Ovary (tissue), 3 donors: ENCODE measurements around the gene IGDCC3.

Experiments used
- EP300 ChIP-seq: sonication (generic); formaldehyde crosslinking; IDR thresholded peaks from one replicate; pipeline ENCODE4 v1.6.1; 2017; ENCODE audit warnings: antibody characterized with exemption
- TF ChIP-seq, protein P1 (sequence below), 3 donors: fragments of 450-650 bp in 2 of 3; fragments of 200-600 bp in 1 of 3; IDR thresholded peaks; one replicate each; pipeline versions ENCODE4 v1.5.1 to v1.8.0; 2016 to 2022; ENCODE audit warnings: antibody characterized with exemption in 3 of 3, mild to moderate bottlenecking in 1 of 3
- donor health status: DM: no; HTN: no; CAD: no.

DNA sequence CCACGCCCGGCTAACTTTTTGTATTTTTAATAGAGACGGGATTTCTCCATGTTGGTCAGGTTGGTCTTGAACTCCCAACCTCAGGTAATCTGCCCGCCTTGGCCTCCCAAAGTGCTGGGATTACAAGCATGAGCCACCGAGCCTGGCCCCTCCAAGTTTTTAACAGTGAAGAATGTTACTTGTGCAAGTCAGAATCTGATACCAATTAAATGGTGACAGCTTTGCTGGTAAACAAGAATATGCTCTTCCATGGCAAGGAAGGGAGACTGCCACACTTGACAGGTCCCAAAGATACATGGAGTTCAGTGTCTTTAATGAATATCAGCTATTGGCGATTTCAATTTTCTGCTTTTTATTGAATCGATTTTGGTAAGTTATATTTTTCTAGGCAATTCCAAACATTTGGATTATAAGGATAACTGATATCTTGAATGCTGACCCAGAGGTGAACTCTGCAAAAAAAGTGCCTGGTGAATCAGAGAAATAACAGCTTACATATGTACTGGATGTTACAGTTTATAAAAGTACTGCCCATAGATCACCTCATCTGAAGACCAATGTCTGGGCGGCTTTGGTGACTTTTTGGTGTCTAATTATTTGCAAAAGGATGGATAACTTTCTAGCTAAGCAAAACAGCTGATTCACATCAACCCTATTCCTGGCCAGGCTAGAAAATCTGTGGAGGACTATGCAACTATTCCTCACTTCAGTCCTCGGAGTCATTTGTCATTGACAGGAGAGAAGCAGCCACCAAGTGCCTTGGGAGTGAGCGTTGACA lies 92.3 kb downstream of the IGDCC3 start:
- TF ChIP-seq, protein P1, sequence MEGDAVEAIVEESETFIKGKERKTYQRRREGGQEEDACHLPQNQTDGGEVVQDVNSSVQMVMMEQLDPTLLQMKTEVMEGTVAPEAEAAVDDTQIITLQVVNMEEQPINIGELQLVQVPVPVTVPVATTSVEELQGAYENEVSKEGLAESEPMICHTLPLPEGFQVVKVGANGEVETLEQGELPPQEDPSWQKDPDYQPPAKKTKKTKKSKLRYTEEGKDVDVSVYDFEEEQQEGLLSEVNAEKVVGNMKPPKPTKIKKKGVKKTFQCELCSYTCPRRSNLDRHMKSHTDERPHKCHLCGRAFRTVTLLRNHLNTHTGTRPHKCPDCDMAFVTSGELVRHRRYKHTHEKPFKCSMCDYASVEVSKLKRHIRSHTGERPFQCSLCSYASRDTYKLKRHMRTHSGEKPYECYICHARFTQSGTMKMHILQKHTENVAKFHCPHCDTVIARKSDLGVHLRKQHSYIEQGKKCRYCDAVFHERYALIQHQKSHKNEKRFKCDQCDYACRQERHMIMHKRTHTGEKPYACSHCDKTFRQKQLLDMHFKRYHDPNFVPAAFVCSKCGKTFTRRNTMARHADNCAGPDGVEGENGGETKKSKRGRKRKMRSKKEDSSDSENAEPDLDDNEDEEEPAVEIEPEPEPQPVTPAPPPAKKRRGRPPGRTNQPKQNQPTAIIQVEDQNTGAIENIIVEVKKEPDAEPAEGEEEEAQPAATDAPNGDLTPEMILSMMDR (IDR thresholded peaks at IDR 0.05) = no peak
- TF ChIP-seq EP300 = no peak
